Right hindlimb (tissue), 1 donor: ENCODE results near the gene MRPL49.

Source experiments
- DNase-seq: peaks from one replicate; pipeline ENCODE4 v3.0.0-alpha.2; 2018

The MRPL49 gene

DNA sequence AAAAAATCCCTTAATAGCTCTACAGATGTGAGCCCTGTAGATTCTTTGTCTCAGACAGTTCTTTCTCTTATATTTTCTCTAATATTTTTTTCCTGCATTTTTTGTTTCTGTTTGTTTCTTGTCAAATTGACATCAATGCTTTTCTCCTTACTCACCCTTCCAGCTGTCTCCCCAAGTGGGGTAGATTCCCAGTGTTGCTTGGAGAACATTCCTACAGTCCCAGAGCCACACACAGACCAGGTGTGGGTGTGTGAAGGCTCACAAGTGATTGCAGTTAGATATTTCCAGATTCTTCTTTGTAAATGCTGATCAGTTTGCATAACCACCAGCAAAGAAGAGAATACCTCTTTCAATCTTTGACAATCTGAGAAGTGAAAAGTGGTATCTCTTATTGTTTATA, 18.6 kb upstream of the MRPL49 start:
- DNase-seq = no peak

DNA sequence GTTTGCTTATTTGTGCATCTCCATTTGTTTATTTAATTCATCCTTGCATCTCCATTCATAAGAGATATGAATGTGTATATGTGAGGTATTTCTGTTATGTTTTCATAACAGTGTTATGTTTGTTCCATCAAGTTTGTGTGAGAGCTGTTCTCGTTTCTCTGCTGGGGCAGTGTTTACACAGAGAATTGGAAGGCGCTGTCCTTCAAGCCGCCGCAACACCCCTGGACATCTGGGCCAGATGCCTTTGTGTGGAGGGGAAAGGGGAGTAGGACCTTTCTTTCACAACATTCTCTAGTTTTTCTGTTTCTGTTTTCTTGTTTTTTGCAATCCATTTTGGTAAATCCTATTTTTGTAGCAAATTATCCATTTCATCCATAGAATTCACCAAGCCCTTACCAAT, 17.5 kb upstream of the MRPL49 start:
- no peak for DNase-seq

DNA sequence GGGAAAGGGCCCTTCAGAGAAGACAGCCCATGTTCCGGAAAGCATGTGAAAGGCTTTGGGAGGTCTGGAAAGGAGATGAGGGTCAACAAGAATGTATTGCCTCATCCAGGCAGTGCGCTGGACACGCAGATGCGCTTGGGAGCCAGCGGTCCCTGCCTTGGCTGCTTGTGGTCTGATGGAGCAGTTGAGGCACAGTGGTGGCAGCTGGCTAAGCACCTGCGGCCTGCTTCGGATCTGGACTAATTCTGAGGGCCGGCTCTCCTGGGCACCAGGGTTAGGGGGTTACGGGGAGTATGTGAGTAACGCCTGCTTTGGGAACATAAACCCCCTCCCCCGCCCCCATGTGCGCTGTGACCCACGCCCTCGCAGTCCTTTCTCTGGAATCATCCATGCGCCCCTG, 15.0 kb upstream of the MRPL49 start:
- DNase-seq = no peak

DNA sequence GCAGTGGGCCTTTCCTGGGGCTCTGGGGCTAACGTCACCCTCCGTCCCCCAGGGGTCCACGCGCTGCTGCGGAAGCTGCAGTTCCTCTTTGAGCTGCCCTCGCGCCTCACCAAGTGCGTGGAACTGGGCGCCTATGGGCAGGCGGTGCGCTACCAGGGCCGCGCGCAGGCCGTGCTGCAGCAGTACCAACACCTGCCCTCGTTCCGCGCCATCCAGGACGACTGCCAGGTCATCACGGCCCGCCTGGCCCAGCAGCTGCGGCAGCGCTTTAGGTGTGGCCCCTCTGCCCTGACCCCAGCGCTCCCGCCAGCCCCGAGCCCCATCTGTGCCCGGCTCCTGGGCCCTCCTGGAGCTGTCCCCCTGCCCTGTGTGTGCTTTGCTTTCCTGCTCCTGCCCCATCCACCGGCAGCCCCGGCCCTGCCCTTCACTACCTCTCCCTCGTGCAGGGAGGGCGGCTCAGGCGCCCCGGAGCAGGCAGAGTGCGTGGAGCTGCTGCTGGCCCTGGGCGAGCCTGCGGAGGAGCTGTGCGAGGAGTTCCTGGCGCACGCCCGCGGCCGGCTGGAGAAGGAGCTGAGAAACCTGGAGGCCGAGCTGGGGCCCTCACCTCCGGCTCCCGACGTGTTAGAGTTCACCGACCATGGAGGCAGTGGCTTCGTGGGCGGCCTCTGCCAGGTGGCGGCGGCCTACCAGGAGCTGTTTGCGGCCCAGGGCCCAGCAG, 14.2 kb upstream of the MRPL49 start:
- DNase-seq = no peak

DNA sequence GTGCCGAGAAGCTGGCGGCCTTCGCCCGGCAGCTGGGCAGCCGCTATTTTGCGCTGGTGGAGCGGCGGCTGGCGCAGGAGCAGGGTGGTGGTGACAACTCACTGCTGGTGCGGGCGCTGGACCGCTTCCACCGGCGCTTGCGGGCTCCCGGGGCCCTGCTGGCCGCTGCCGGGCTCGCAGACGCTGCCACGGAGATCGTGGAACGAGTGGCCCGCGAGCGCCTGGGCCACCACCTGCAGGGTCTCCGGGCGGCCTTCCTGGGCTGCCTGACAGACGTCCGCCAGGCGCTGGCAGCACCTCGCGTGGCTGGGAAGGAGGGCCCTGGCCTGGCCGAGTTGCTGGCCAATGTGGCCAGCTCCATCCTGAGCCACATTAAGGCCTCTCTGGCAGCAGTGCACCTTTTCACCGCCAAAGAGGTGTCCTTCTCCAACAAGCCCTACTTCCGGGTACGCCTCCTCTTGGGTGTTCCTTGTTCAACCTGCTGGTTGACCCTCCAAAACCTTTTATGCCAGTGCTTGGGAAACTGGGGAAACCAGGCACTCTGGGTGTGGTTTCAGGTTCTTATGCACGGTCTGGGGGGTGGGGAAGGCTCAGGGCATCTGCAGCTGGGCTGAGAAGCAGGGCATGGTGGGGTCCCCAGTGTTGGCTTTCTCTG, 13.5 kb upstream of the MRPL49 start:
- DNase-seq = no peak

DNA sequence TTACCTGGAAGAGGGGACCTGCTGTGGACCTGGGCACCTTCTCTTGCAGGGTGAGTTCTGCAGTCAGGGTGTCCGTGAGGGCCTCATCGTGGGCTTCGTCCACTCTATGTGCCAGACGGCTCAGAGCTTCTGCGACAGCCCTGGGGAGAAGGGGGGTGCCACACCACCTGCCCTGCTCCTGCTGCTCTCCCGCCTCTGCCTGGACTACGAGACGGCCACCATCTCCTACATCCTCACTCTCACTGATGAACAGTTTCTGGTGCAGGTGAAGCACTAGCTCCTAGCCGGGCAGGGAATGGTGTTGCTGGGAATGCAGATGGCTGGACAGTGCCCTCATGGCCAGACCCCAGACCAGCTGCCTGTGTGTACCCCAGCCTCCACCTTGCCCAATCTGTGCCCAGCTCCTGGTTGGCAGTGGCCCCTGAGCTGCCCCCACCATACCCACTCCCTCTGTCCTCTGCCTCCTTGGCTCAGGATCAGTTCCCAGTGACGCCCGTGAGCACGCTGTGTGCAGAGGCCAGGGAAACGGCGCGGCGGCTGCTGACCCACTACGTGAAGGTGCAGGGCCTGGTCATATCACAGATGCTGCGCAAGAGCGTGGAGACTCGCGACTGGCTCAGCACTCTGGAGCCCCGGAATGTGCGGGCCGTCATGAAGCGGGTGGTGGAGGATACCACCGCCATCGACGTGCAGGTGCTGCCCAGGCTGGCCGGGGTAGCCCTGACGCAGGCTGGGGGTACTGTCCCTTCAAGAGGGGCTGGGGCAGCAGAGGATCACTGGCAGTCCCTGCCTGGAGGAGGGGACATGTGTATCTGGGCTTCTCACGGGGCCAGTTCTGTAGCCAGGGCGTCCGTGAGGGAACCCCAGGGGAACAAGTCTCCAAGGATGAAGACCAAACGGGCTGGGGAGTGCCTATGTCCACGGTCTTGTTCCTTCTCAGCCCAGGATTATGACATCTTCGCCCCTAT, 12.6 kb upstream of the MRPL49 start:
- DNase-seq = no peak

DNA sequence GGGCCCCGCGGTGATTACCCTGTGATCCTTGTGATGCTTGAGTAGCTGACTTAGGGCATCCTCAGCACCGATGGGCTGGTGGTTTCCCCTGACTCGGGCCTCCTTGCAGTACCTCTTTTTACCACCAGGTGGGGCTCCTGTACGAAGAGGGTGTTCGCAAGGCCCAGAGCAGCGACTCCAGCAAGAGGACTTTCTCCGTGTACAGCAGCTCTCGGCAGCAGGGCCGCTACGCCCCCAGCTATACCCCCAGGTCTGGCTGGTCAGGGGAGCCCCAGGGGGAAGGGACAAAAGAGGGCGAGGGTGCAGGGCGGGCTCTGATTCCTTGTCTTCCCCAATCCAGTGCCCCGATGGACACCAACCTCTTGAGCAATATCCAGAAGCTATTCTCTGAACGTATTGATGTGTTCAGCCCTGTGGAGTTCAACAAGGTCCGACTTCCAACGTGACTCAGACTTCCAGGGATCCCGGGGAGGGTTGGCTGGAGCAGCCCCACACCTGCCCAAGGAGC, 11.7 kb upstream of the MRPL49 start:
- peak; percentile 91 for DNase-seq

DNA sequence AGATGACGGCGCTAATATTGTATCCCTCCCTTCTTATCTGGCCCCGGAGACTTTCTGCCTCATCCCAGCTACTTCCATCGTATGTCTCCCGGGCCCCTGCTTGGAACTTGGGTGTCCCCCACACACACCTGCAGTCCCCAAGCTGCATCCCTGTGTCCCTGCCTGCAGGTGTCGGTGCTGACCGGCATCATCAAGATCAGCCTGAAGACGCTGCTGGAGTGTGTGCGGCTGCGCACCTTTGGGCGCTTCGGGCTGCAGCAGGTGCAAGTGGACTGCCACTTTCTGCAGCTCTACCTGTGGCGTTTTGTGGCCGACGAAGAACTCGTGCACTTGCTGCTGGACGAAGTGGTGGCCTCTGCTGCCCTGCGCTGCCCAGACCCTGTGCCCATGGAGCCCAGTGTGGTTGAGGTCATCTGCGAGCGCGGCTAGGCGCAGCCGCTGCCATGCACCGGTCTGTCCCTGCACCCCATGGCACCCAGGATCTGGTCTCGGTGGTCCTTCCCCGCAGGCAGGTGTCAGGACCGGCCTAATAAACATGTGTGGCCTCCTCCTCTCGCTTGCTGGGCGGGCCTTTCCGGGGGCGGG, 10.9 kb upstream of the MRPL49 start:
- no peak for DNase-seq

DNA sequence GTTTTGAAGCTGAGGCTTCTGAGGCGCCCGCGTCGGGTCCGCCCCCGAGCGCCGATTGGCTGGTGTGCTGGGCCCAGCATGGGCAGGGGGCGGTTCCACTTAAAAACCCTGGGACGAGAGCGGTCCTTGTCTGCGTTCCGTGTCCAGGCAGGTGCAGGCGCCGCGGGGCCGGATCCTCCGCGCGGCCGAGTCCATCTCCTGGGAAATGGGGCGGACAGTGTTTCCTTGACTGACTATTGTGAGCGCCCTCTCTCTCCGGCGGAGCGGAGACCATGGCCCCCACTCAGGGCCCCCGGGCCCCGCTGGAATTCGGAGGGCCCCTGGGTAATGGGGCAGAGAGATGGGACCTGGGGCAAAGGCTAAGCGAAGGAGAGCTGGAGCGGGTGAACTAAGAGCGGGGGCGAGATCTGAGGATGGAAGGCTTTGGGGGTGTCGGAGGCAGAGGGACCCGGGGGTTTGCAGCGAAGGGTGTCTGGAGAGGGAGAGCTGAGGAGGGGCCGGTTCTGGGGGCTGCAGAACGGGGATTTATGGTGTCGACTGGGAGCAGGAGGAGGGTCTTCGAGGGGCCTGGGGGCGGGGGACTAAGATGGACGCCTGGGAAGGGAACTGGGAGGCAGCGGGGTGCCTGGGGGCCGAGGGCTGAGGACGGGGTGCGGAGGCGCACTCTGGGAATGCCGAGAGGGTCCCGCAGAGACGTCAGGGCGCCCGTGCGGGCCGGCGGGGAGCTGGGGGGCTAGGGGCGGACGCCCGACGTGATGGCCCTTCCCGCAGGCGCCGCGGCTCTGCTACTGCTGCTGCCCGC, 10.2 kb upstream of the MRPL49 start, which contains the start of gene TM7SF2:
Gene TM7SF2, plus strand, starts transcription at position 129 of the 802 bp plus-strand sequence. Its CDS starts 144 bp downstream, at position 273.
- peak; percentile 92 for DNase-seq

DNA sequence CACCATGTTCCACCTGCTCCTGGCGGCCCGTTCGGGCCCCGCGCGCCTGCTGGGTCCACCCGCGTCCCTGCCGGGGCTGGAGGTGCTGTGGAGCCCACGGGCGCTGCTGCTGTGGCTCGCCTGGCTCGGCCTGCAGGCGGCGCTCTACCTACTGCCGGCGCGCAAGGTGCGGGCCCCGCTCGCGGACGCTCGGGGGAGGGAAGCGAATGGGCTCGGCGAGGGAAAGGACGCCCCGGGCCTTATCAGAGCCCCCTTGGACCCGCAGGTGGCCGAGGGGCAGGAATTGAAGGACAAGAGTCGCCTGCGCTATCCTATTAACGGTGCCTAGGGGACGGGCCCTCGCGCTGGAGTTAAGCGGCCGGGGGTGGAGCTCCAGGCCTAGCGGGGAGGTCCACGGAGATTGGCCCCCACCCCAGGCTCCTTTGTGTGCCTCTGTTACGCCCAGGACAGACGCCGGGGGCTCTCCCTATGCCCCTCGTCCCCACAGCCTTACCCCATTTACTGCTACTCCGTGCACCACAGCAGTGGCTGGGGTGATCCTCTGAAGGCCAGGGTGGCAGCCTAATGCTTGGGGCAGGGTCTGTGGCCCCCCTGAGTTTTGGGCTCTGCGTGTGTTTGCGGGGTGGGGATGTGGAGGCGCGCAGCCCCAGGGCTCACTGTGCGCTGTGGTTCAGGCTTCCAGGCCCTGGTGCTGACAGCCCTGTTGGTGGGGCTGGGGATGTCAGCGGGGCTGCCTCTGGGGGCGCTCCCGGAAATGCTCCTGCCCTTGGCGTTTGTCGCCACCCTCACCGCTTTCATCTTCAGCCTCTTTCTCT, 9.4 kb upstream of the MRPL49 start:
- DNase-seq = no peak

DNA sequence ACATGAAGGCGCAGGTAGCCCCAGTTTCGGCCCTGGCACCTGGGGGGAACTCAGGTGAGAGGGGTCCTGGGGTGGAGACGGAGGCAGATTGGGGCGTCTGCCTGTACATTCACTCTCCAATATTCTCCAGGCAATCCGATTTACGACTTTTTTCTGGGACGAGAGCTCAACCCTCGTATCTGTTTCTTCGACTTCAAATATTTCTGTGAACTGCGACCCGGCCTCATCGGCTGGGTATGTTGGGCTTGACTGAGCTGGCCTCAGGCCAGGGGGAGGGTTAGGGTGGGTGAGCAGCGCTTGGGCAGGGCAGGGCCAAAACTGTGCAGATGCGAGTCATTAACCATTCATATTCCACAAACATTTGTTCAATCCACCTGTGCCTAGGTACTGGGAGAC, 8.8 kb upstream of the MRPL49 start:
- DNase-seq = no peak

DNA sequence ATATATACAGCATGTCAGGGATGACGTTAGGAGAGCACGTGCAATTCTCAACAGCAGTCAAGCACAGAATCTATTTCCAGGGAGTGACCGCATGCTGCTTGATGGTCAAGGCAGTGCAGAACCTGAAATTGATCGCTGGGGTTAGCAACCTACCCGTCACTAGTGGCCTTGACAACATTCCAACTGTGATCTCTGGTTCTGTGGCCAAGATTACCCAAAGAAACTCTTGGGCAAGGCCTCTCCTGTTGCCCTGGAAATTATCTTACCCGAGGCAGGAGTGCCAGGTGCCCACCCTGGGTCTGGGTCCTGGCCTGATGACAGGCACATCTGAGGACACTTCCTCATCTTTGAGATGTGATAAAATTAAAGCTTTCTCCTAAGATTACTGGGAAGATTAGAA, 8.3 kb upstream of the MRPL49 start:
- no peak for DNase-seq

DNA sequence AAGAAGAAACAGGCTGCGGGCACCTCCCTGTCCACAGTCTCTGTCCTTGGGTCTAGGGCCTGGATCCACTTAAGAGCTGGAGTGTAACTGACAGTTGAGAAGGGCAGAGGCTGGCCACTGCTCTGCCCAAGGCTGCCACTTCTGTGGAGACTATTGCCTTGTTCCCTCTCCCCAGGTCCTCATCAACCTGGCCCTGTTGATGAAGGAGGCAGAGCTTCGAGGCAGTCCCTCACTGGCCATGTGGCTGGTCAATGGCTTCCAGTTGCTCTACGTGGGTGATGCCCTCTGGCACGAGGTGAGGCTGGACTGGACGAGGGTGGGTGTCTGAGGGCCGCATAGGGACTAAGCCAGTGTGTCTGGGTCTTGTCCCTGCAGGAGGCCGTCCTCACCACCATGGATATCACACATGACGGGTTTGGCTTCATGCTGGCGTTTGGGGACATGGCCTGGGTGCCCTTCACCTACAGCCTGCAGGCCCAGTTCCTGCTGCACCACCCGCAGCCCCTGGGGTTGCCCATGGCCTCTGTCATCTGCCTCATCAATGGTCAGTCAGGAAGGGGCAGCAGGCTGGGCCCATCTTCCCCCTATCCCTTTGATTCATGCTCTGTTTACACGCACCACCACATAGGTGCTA, 7.5 kb upstream of the MRPL49 start:
- DNase-seq = no peak

DNA sequence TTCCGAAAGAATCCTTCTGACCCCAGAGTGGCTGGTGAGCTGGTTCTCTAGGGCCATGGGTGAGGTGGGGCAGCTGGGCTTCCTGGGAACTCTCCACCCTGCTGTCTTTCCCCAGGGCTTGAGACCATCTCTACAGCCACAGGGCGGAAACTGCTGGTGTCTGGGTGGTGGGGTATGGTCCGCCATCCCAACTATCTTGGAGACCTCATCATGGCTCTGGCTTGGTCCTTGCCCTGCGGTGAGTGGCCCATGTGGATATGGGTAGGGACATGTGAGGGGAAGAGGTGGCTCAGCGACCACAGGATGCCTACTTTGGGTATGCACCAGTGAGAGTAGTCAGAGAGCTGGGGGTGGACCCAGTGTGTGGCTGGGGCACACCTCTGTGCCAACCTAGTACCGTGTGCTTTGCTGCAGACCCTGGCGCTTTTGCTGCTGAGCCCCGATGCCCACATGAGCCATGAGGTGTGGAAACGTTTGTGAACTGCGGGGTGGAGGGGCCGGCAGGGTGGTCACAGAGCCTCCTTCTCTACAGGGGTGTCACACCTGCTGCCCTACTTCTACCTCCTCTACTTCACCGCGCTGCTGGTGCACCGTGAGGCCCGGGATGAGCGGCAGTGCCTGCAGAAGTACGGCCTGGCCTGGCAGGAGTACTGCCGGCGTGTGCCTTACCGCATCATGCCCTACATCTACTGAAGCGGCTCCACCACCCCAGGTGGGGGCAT, 6.6 kb upstream of the MRPL49 start:
- no peak for DNase-seq

DNA sequence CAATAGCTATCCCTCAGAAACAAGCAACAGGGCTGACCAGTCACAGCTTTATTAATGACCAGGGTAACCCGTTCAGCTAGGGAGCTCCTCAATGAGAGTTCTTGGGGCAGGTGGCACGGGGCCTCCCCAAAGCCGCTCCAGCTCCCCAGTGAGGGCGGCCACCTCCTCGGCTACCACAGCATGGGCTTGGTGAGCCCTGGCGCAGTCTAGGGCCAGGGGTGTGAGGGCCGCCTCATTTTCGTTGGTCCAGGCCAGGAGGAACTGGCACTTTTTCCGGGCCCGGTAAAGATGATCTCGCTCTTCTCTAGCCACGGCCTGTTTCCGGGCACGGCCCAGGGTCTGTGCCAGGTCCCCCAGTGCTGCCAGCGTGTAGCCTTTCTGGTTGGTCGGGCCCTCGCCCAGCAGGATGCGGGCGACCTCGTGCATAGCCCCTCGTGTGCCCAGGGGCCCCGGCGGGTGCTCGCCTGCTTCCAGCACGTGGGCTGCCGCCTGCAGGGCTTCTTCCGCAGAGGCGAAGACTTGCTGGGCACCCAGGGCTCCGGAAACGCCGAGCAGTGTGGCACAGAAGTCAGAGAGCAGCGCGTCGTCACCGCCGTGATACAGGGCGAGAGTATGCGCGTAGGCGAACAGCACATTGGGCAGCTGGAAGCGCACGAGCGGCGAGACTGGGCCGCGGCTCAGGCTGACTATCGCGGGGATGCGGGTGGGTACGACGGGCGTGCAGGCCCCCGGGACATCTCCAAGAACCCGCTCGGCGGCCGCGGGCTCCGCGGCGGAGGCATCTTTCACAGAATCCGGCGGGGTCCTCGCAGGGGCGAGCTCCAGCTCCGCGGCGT, 5.5 kb upstream of the MRPL49 start:
- DNase-seq = no peak

DNA sequence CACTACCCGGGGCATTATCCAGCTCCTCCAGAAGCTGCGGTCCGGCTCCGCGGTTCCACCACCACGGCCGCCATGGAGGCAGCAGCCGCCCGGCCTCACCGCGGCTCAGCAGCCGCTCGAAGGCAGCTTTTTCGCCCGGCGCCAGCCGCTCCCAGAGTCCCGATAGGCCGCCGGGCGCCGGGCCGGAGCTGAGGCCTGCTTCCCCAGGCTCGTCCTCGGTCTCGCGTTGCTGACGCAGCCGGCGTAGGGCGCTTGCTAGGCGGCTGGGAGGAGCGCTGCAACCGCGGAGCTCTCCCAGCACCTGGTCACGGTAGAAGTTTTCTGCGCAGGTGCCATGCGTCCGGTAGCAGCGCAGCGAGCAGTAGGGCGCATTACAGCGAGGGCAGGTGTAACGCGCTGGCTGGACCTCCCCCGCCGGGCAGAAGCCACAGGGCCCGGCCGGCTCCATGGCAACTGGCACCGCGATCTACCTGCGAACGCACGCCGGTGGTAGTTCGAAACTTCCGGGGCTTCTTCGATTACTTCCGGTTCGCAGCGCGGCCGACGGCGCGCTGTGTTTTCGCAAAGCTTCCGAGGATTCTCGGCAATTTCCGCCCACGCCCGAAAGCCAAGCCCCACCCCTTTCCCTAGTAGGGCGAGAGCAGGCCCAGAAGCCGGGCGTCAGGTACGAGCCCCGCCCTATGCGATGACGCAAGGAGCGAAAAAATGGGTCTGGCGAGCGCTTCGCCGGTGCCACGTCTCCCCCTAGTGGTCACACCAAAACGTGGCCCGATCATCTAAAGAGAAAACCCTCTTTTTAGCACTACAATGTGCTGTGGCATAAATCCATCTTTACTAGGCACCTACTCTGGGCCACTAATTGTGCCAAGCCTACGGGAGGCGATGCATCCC, 4.7 kb upstream of the MRPL49 start, which contains the start of gene ZNHIT2:
Gene ZNHIT2, minus strand, starts transcription at position 496 of the 891 bp plus-strand sequence. Its CDS starts 48 bp downstream, at position 448.
- peak; percentile 100 for DNase-seq

DNA sequence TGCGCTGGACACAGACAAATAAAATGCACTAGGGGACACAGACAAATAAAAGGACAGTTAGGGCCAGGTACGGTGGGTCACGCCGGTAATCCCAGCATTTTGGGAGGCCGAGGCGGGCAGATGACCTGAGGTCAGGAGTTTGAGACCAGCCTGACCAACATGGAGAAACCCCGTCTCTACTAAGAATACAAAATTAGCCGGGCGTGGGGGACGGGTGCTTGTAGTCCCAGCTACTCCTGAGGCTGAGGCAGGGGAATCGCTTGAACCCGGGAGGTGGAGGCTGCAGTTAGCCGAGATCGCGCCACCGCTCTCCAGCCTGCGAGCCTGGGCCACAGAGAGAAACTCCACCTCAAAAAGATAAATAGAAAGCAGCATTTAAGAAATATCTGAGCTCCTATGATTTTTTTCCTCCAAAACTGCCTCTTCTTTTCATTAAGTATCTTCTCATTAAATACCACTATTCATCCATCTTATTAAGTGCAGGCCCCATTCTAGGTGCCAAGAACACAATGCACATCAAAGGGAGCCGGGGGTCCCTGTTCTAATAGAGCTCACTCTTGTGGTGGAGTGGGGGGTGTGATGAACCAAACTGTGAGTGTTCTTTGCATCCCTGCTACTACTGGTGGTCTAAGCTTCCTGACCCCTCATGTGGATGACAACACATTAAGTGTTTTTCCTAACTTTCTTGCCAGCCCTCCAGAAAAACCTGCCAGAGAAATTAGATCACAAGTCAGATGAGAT, 3.9 kb upstream of the MRPL49 start:
- no peak for DNase-seq
